Hepatocyte (in vitro differentiated cells): ENCODE results near the gene MFF. TPM values are rescaled to one million over a fixed set of nuclear protein-coding genes. Genes with fewer than 3 reads are reported as not detected.

Experiments used
- DNase-seq: peaks from one replicate; pipeline ENCODE4 v3.0.0-alpha.2; 2016; ENCODE audit warnings: low spot score
- H2AFZ ChIP-seq: fragments of 200-600 bp; sonication (generic); 2 replicates; pipeline ENCODE4 v1.6.0; 2016; ENCODE audit warnings: antibody characterized with exemption, mild to moderate bottlenecking
- H3K27ac ChIP-seq: fragments of 200-600 bp; sonication (generic); 2 replicates; pipeline ENCODE4 v1.5.1; 2016; ENCODE audit warnings: mild to moderate bottlenecking
- H3K27me3 ChIP-seq: fragments of 200-600 bp; sonication (generic); 2 replicates; pipeline ENCODE4 v1.6.1; 2016
- H3K36me3 ChIP-seq: fragments of 200-600 bp; sonication (generic); replicated peaks from 2 replicates; pipeline ENCODE4 v1.5.1; 2016; ENCODE audit warnings: low read depth; ENCODE audit not compliant: insufficient read depth
- H3K4me1 ChIP-seq: fragments of 200-600 bp; sonication (generic); 2 replicates; pipeline ENCODE4 v1.5.1; 2016; ENCODE audit warnings: mild to moderate bottlenecking, moderate library complexity; ENCODE audit not compliant: insufficient read depth
- H3K4me2 ChIP-seq: fragments of 200-600 bp; sonication (generic); 2 replicates; pipeline ENCODE4 v1.6.0; 2016
- H3K4me3 ChIP-seq: fragments of 200-600 bp; sonication (generic); 2 replicates; pipeline ENCODE4 v1.5.1; 2016; ENCODE audit warnings: mild to moderate bottlenecking
- H3K79me2 ChIP-seq: fragments of 200-600 bp; sonication (generic); 2 replicates; pipeline ENCODE4 v1.6.0; 2017; ENCODE audit warnings: mild to moderate bottlenecking
- H3K9me2 ChIP-seq: fragments of 200-600 bp; sonication (generic); replicated peaks from 2 replicates; pipeline ENCODE4 v1.6.0; 2017; ENCODE audit warnings: mild to moderate bottlenecking; ENCODE audit not compliant: insufficient read depth
- H3K9me3 ChIP-seq: fragments of 200-600 bp; sonication (generic); 2 replicates; pipeline ENCODE4 v1.5.1; 2016; ENCODE audit warnings: low read depth, mild to moderate bottlenecking
- H4K20me1 ChIP-seq: fragments of 200-600 bp; sonication (generic); 2 replicates; pipeline ENCODE4 v1.6.0; 2016; ENCODE audit warnings: mild to moderate bottlenecking; ENCODE audit not compliant: insufficient read depth, poor library complexity, severe bottlenecking
- EZH2 ChIP-seq: fragments of 200-600 bp; sonication (generic); IDR thresholded peaks from 2 replicates; pipeline ENCODE4 v1.6.1; 2016; ENCODE audit warnings: antibody characterized with exemption, mild to moderate bottlenecking, borderline replicate concordance
- EZH2phosphoT487 ChIP-seq: fragments of 200-600 bp; sonication (generic); IDR thresholded peaks from one replicate; pipeline ENCODE4 v1.6.1; 2018; ENCODE audit warnings: antibody characterized with exemption, mild to moderate bottlenecking, low read depth, moderate library complexity; ENCODE audit not compliant: unreplicated experiment, severe bottlenecking
- WGBS: methylation state at CpG from one replicate; pipeline ENCODE4 v1.1.6; 2016; ENCODE audit warnings: low lambda C conversion rate; ENCODE audit errors: missing lambda C conversion rate; 5-methylcytosine and 5-hydroxymethylcytosine counted together
- polyA plus RNA-seq: library from polyadenylated mRNA; unstranded; fragments of >200 nt; fragmentation: Nextera tagmentation; extraction: Ambion mirVana; gene quantifications from 2 replicates; pipeline ENCODE4 v1.2.1, GENCODE V29; 2016
- total RNA-seq: library from RNA; depleted of rRNA; stranded (reverse); fragments of >200 nt; gene quantifications from 2 replicates; pipeline ENCODE4 v1.2.3, GENCODE V29; 2014
- TF ChIP-seq, protein P1 (sequence below): fragments of 200-600 bp; sonication (generic); IDR thresholded peaks from 2 replicates; pipeline ENCODE4 v1.5.1; 2016; ENCODE audit warnings: antibody characterized with exemption, mild to moderate bottlenecking; ENCODE audit not compliant: poor library complexity

MFF gene
- total and polyA plus RNA-seq, 2 experiments from 2014 or later = 111 to 125 TPM

DNA sequence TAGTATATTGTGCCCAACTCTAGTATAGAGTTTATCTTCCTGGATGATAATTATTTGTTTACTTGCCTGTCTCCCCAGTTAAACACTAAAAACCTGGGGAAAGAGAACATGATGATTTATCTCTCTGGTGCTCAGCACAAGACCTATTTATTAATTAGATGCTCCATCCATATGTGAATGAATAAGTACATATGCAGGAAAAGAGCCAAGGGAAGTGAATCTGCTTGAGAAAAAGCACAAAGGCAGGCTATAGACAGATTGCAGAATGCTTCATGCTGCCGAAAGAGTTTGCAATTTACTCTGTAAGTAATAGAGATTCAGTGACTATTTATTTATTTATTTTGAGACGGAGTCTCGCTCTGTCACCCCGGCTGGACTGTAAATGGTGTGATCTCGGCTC is 37.3 kb upstream of the MFF start:
- no peaks in the 10 kb centered on the region for H3K4me1 ChIP-seq
- no peaks in the 10 kb centered on the region for H3K27me3 ChIP-seq
- 90% methylated on average over 5 of the region's 5 CpGs for WGBS
- H3K4me3 ChIP-seq = no peak overlapping the region
- no peak for DNase-seq
- no peaks in the 10 kb centered on the region for H4K20me1 ChIP-seq
- no peaks in the 10 kb centered on the region for H3K9me3 ChIP-seq
- H3K9me2 ChIP-seq = no peaks in the 10 kb centered on the region
- H3K36me3 ChIP-seq = no peaks in the 10 kb centered on the region
- TF ChIP-seq EZH2phosphoT487 = no peak
- TF ChIP-seq, protein P1, sequence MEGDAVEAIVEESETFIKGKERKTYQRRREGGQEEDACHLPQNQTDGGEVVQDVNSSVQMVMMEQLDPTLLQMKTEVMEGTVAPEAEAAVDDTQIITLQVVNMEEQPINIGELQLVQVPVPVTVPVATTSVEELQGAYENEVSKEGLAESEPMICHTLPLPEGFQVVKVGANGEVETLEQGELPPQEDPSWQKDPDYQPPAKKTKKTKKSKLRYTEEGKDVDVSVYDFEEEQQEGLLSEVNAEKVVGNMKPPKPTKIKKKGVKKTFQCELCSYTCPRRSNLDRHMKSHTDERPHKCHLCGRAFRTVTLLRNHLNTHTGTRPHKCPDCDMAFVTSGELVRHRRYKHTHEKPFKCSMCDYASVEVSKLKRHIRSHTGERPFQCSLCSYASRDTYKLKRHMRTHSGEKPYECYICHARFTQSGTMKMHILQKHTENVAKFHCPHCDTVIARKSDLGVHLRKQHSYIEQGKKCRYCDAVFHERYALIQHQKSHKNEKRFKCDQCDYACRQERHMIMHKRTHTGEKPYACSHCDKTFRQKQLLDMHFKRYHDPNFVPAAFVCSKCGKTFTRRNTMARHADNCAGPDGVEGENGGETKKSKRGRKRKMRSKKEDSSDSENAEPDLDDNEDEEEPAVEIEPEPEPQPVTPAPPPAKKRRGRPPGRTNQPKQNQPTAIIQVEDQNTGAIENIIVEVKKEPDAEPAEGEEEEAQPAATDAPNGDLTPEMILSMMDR = no peak
- TF ChIP-seq EZH2 = no peak
- H2AFZ ChIP-seq = no peak overlapping the region
- H3K79me2 ChIP-seq = no peaks in the 10 kb centered on the region
- H3K4me2 ChIP-seq = no peak overlapping the region
- no peak overlapping the region for H3K27ac ChIP-seq

DNA sequence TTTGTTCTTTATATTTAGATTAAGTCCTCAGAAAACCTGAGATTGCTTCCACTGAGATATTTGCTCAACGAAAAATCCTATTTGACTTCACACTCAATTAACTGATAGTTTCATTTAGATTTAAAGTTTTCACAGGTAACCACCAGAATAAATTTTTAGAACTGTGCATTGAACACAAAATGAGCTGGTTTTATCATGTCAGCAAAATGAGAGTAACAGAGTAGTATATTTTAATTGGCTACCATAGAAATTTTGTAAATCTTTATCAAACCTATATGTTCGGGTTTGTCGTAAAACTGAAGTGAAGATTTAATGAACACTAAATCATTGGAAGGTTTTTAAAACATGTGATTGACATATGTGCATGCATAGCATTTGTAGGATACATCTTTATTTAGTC is 32.7 kb upstream of the MFF start:
- H3K9me2 ChIP-seq = no peaks in the 10 kb centered on the region
- H3K4me1 ChIP-seq = peaks cover 1% of the 10 kb centered on the region
- no peaks in the 10 kb centered on the region for H3K36me3 ChIP-seq
- 80% methylated on average over 3 of the region's 3 CpGs for WGBS
- H3K79me2 ChIP-seq = no peaks in the 10 kb centered on the region
- H3K4me2 ChIP-seq = no peak overlapping the region
- H4K20me1 ChIP-seq = no peaks in the 10 kb centered on the region
- no peaks in the 10 kb centered on the region for H3K9me3 ChIP-seq
- TF ChIP-seq EZH2phosphoT487 (no peak), EZH2 (no peak)
- H3K4me3 ChIP-seq = no peak overlapping the region
- no peaks in the 10 kb centered on the region for H3K27me3 ChIP-seq
- H3K27ac ChIP-seq = no peak overlapping the region
- no peak for DNase-seq
- no peak overlapping the region for H2AFZ ChIP-seq

DNA sequence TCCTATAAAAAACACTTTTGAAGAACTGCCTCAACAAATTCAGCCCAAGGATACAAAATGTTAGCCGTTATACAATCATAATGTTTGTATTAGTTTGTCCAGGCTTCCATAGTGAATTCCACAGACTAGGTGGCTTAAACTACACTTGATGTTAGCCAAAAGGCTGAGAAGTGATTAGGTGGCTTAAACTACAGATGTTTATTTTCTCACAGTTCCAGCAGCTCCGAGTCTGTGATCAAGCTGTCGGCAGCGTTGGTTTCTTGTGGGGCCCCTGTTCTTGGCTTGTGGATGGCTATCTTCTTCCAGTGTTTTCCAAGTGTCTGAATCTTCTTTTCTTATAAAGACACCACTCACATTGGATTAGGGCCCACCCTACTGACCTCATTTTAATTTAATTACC is 31.5 kb upstream of the MFF start:
- no peak overlapping the region for H2AFZ ChIP-seq
- H3K27ac ChIP-seq = no peak overlapping the region

GRCh38 chr2:227295806-227296205 is 29.2 kb upstream of the MFF start:
- Histone ChIP-seq H3K4me1 (peaks cover 6% of the 10 kb centered on the region), H3K9me3 (no peaks in the 10 kb centered on the region), H2AFZ (no peak overlapping the region), H3K36me3 (no peaks in the 10 kb centered on the region), H3K27me3 (no peaks in the 10 kb centered on the region), H4K20me1 (no peaks in the 10 kb centered on the region), H3K79me2 (no peaks in the 10 kb centered on the region), H3K4me3 (no peak overlapping the region), H3K27ac (no peak overlapping the region), H3K9me2 (no peaks in the 10 kb centered on the region), H3K4me2 (no peak overlapping the region)
- DNase-seq = no peak
- TF ChIP-seq EZH2phosphoT487 = no peak
- no peak for TF ChIP-seq EZH2
- TF ChIP-seq, protein P1 = no peak
- WGBS = 84% methylated on average over 4 of the region's 4 CpGs

More for the DNA sequence above, 31.5 kb upstream of the MFF start:
- H3K27me3 ChIP-seq = no peaks in the 10 kb centered on the region
- TF ChIP-seq EZH2 (no peak), EZH2phosphoT487 (no peak)
- TF ChIP-seq, protein P1 = no peak
- WGBS = 62% methylated on average over 4 of the region's 4 CpGs
- H3K36me3 ChIP-seq = no peaks in the 10 kb centered on the region
- DNase-seq = no peak
- no peaks in the 10 kb centered on the region for H3K9me3 ChIP-seq
- no peaks in the 10 kb centered on the region for H3K79me2 ChIP-seq
- H3K4me1 ChIP-seq = peaks cover 6% of the 10 kb centered on the region
- no peaks in the 10 kb centered on the region for H4K20me1 ChIP-seq
- H3K4me3 ChIP-seq = no peak overlapping the region
- no peak overlapping the region for H3K4me2 ChIP-seq
- H3K9me2 ChIP-seq = no peaks in the 10 kb centered on the region
